OCI-M2 (cell line): Measurements from ENCODE around the gene PRKN.
A peak's percentile ranks its signal among the peaks of the same experiment; 100 is the strongest.

Experiments
- DNase-seq: peaks from one replicate; lab custom pipeline; 2025; ENCODE audit not compliant: unreplicated experiment; lab: John Stamatoyannopoulos, UW

The PRKN gene

GRCh38 chr6:161378115-161378514 is 1349.5 kb downstream of the PRKN start:
- DNase-seq = no peak

- DNase-seq = no peak
Measured at GRCh38 chr6:161377116-161377515, 1350.5 kb downstream of the PRKN start.

GRCh38 chr6:161376367-161376766 is 1351.2 kb downstream of the PRKN start:
- DNase-seq = no peak

GRCh38 chr6:161374971-161375873 is 1352.3 kb downstream of the PRKN start:
- no peak for DNase-seq

- peak; percentile 68 for DNase-seq
Measured at GRCh38 chr6:161373905-161374451, 1353.6 kb downstream of the PRKN start.

GRCh38 chr6:161372422-161372793 is 1355.2 kb downstream of the PRKN start:
- DNase-seq = no peak

- DNase-seq = no peak
Measured at GRCh38 chr6:161370880-161371279, 1356.7 kb downstream of the PRKN start.

- no peak for DNase-seq
Measured at GRCh38 chr6:161369339-161369738, 1358.2 kb downstream of the PRKN start.

- no peak for DNase-seq
Measured at GRCh38 chr6:161368514-161368913, 1359.1 kb downstream of the PRKN start.

GRCh38 chr6:161367472-161367871 is 1360.1 kb downstream of the PRKN start:
- no peak for DNase-seq

GRCh38 chr6:161366301-161366923 is 1361.2 kb downstream of the PRKN start:
- DNase-seq = no peak

GRCh38 chr6:161365633-161366032 is 1361.9 kb downstream of the PRKN start:
- no peak for DNase-seq

GRCh38 chr6:161363286-161363685 is 1364.3 kb downstream of the PRKN start:
- no peak for DNase-seq

- no peak for DNase-seq
Measured at GRCh38 chr6:161362266-161362665, 1365.3 kb downstream of the PRKN start.

GRCh38 chr6:161361529-161361928 is 1366.0 kb downstream of the PRKN start:
- no peak for DNase-seq

- no peak for DNase-seq
Measured at GRCh38 chr6:161360520-161360919, 1367.0 kb downstream of the PRKN start.

- DNase-seq = no peak
Measured at GRCh38 chr6:161359618-161359945, 1368.0 kb downstream of the PRKN start.

GRCh38 chr6:161356167-161356854 is 1371.3 kb downstream of the PRKN start:
- no peak for DNase-seq

- DNase-seq = no peak
Measured at GRCh38 chr6:161355696-161356095, 1371.9 kb downstream of the PRKN start.

GRCh38 chr6:161354956-161355355 is 1372.6 kb downstream of the PRKN start:
- DNase-seq = no peak

GRCh38 chr6:161354276-161354840 is 1373.2 kb downstream of the PRKN start:
- no peak for DNase-seq
